Liver (tissue), 9 donors: ENCODE data around the gene POU2AF3. TPM values are rescaled to one million over a fixed set of nuclear protein-coding genes. Genes with fewer than 3 reads are reported as not detected.

ENCODE experiments used
- DNase-seq: peaks from one replicate; pipeline ENCODE4 v3.0.0-alpha.2; 2017; ENCODE audit warnings: low spot score
- H3K27ac ChIP-seq, 2 donors: one replicate each; pipeline ENCODE4 v1.7.0; 2013; ENCODE audit warnings: inconsistent platforms in 2 of 2, low read length in 2 of 2, control low read depth in 1 of 2, low read depth in 1 of 2, mild to moderate bottlenecking in 1 of 2
- H3K27me3 ChIP-seq, 4 donors: one replicate each; pipeline versions ENCODE4 v1.6.1 to v1.7.0; 2013; ENCODE audit warnings: low read length in 3 of 4, inconsistent platforms in 1 of 4, mild to moderate bottlenecking in 1 of 4, moderate library complexity in 1 of 4; ENCODE audit not compliant: control insufficient read depth in 4 of 4, insufficient read depth in 4 of 4
- H3K36me3 ChIP-seq, 4 donors: one replicate each; pipeline versions ENCODE4 v1.6.1 to v1.7.0; 2013; ENCODE audit warnings: low read length in 3 of 4, mild to moderate bottlenecking in 3 of 4, low read depth in 1 of 4, moderate library complexity in 1 of 4; ENCODE audit not compliant: control insufficient read depth in 4 of 4, insufficient read depth in 3 of 4
- H3K4me1 ChIP-seq, 4 donors: one replicate each; pipeline versions ENCODE4 v1.6.1 to v1.7.0; 2013; ENCODE audit warnings: low read length in 3 of 4, mild to moderate bottlenecking in 3 of 4, moderate library complexity in 1 of 4; ENCODE audit not compliant: control insufficient read depth in 4 of 4, insufficient read depth in 4 of 4
- H3K4me3 ChIP-seq, 3 donors: one replicate each; pipeline versions ENCODE4 v1.6.1 to v1.7.0; 2013; ENCODE audit warnings: low read length in 3 of 3, control low read depth in 1 of 3, low read depth in 1 of 3, mild to moderate bottlenecking in 1 of 3
- H3K9ac ChIP-seq, 2 donors: one replicate each; pipeline ENCODE4 v1.7.0; 2013; ENCODE audit warnings: low read length in 2 of 2, mild to moderate bottlenecking in 2 of 2, moderate library complexity in 2 of 2, control low read depth in 1 of 2, low read depth in 1 of 2
- H3K9me3 ChIP-seq, 4 donors: one replicate each; pipeline versions ENCODE4 v1.6.1 to v1.7.0; 2013; ENCODE audit warnings: low read length in 3 of 4; ENCODE audit not compliant: control insufficient read depth in 4 of 4
- EGR1 ChIP-seq, 2 donors: IDR thresholded peaks; 2 replicates each; pipeline ENCODE4 v1.6.1; 2016 to 2018; ENCODE audit warnings: antibody characterized with exemption in 2 of 2, low read depth in 2 of 2
- FOXA2 ChIP-seq: IDR thresholded peaks from 2 replicates; pipeline ENCODE4 v1.6.1; 2016; ENCODE audit warnings: antibody characterized with exemption
- GABPA ChIP-seq, 2 donors: IDR thresholded peaks in 1 of 2; conservative IDR thresholded peaks in 1 of 2; 2 replicates each; pipeline ENCODE4 v1.6.1; 2016; ENCODE audit warnings: antibody characterized with exemption in 2 of 2, mild to moderate bottlenecking in 1 of 2, moderate library complexity in 1 of 2
- HNF4A ChIP-seq, 2 donors: conservative IDR thresholded peaks; 2 replicates each; pipeline ENCODE4 v1.6.1; 2016; ENCODE audit warnings: antibody characterized with exemption in 2 of 2, mild to moderate bottlenecking in 2 of 2
- HNF4G ChIP-seq: IDR thresholded peaks from 2 replicates; pipeline ENCODE4 v1.6.1; 2016; ENCODE audit warnings: antibody characterized with exemption
- JUND ChIP-seq, 2 donors: IDR thresholded peaks; 2 replicates each; pipeline ENCODE4 v1.6.1; 2016; ENCODE audit warnings: antibody characterized with exemption in 2 of 2
- NR2F2 ChIP-seq: IDR thresholded peaks from 2 replicates; pipeline ENCODE4 v1.6.1; 2016; ENCODE audit warnings: antibody characterized with exemption
- RAD21 ChIP-seq, 2 donors: IDR thresholded peaks; 2 replicates each; pipeline ENCODE4 v1.6.1; 2016; ENCODE audit warnings: antibody characterized with exemption in 2 of 2, mild to moderate bottlenecking in 2 of 2
- RXRA ChIP-seq, 2 donors: IDR thresholded peaks; 2 replicates each; pipeline ENCODE4 v1.6.1; 2017 to 2018; ENCODE audit warnings: antibody characterized with exemption in 2 of 2, mild to moderate bottlenecking in 1 of 2
- SP1 ChIP-seq: IDR thresholded peaks from 2 replicates; pipeline ENCODE4 v1.6.1; 2018; ENCODE audit warnings: antibody characterized with exemption, mild to moderate bottlenecking
- TAF1 ChIP-seq: conservative IDR thresholded peaks from 2 replicates; pipeline ENCODE4 v1.6.1; 2016; ENCODE audit warnings: antibody characterized with exemption, mild to moderate bottlenecking
- YY1 ChIP-seq: IDR thresholded peaks from 2 replicates; pipeline ENCODE4 v1.6.1; 2016; ENCODE audit warnings: antibody characterized with exemption, mild to moderate bottlenecking
- WGBS: extraction: QIAGEN DNeasy Blood & Tissue Kit; methylation state at CpG from one replicate; pipeline ENCODE4 v1.1.7; 2013; 5-methylcytosine and 5-hydroxymethylcytosine counted together
- polyA plus RNA-seq, 2 donors: library from polyadenylated mRNA; stranded (reverse) in 1 of 2; unstranded in 1 of 2; fragments of 200-250 nt in 1 of 2; fragments of >200 nt in 1 of 2; fragmentation: Nextera tagmentation in 1 of 2; extraction: Ambion mirVana in 1 of 2; gene quantifications; one replicate each; pipeline versions ENCODE4 v1.2.1 to v1.2.3, GENCODE V29; 2013 to 2015
- total RNA-seq, 2 donors: library from RNA; depleted of rRNA; stranded (reverse); fragments of >200 nt; gene quantifications; one replicate each; pipeline ENCODE4 v1.2.3, GENCODE V29; 2014
- TF ChIP-seq, protein P1 (sequence below): IDR thresholded peaks from 2 replicates; pipeline ENCODE4 v1.6.1; 2016; ENCODE audit warnings: antibody characterized with exemption
- TF ChIP-seq, protein P2 (sequence below): IDR thresholded peaks from 2 replicates; pipeline ENCODE4 v1.6.1; 2016; ENCODE audit warnings: antibody characterized with exemption
- TF ChIP-seq, protein P3 (sequence below): fragments of 150-350 bp; IDR thresholded peaks from 2 replicates; pipeline ENCODE4 v1.5.1; 2017; ENCODE audit warnings: improper control_type of control experiment, low read depth, low read length; ENCODE audit not compliant: missing input control
- TF ChIP-seq, protein P4 (sequence below): IDR thresholded peaks from 2 replicates; pipeline ENCODE4 v1.6.1; 2016; ENCODE audit warnings: antibody characterized with exemption, mild to moderate bottlenecking
- donor health status: healthy.
- donor health status: healthy.
- donor health status: healthy.
- donor health status: healthy.
- donor health status: healthy.

Gene POU2AF3
- total and polyA plus RNA-seq, 4 donors: 0.17 to 0.68 (median 0.49) TPM

DNA sequence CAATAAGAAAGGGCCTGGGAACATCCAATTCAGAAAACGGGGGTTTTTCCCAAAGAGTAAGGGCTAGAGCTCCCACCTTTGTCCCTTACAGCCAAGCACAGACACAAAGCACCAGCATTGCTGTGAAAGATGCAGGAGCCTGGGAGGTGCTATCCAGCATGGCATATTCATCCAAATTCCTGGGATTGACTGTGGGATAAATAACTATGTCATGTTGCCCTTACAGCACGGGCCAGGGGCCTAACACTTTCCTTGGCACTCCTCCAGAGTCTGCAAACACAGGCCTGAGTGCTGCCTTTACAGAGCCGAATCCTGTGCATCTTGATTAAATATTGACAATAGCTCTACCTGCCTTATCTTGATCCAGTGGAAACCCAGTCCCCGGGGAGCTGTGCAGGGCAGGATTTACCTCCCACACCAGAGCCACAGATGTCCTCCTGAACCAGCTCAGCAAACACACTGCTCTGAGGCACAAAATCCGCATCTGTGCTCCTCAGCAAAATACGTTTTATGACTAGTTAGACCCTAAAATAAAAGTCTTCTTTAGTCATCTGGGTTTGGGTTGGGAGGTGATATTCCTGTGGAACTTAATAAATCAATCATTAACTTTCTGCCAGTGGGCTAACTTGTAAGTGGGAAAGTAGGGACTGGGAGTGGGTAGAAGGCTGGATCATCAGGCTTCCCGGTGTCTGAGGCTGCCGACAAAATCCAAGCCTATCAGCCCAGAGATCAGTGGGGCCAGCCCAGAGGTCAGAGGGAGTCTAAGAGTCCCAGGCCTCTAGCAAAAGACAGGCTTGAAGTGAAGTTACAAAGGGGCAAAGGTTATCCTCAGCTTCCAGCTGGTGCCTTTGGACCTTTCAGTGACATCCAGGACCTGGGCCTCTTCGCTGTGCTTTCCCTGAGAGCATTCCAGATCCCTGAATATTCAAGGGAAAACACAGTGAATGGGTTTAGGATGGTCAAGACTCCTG, 36.5 kb downstream of the POU2AF3 start (continued):
- TF ChIP-seq, protein P1, sequence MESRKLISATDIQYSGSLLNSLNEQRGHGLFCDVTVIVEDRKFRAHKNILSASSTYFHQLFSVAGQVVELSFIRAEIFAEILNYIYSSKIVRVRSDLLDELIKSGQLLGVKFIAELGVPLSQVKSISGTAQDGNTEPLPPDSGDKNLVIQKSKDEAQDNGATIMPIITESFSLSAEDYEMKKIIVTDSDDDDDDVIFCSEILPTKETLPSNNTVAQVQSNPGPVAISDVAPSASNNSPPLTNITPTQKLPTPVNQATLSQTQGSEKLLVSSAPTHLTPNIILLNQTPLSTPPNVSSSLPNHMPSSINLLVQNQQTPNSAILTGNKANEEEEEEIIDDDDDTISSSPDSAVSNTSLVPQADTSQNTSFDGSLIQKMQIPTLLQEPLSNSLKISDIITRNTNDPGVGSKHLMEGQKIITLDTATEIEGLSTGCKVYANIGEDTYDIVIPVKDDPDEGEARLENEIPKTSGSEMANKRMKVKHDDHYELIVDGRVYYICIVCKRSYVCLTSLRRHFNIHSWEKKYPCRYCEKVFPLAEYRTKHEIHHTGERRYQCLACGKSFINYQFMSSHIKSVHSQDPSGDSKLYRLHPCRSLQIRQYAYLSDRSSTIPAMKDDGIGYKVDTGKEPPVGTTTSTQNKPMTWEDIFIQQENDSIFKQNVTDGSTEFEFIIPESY: peak; percentile 76
- TF ChIP-seq, protein P2, sequence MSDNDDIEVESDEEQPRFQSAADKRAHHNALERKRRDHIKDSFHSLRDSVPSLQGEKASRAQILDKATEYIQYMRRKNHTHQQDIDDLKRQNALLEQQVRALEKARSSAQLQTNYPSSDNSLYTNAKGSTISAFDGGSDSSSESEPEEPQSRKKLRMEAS: peak; percentile 97
- TF ChIP-seq YY1 (peak; percentile 80), HNF4G (peak; percentile 52), GABPA (IDR thresholded peaks at IDR 0.05 in 1 of 2, conservative IDR thresholded peaks at IDR 0.05 in 1 of 2) (peak in 1 of 2 donors; percentile 48)
- TF ChIP-seq, protein P3, sequence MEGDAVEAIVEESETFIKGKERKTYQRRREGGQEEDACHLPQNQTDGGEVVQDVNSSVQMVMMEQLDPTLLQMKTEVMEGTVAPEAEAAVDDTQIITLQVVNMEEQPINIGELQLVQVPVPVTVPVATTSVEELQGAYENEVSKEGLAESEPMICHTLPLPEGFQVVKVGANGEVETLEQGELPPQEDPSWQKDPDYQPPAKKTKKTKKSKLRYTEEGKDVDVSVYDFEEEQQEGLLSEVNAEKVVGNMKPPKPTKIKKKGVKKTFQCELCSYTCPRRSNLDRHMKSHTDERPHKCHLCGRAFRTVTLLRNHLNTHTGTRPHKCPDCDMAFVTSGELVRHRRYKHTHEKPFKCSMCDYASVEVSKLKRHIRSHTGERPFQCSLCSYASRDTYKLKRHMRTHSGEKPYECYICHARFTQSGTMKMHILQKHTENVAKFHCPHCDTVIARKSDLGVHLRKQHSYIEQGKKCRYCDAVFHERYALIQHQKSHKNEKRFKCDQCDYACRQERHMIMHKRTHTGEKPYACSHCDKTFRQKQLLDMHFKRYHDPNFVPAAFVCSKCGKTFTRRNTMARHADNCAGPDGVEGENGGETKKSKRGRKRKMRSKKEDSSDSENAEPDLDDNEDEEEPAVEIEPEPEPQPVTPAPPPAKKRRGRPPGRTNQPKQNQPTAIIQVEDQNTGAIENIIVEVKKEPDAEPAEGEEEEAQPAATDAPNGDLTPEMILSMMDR: no peak

DNA sequence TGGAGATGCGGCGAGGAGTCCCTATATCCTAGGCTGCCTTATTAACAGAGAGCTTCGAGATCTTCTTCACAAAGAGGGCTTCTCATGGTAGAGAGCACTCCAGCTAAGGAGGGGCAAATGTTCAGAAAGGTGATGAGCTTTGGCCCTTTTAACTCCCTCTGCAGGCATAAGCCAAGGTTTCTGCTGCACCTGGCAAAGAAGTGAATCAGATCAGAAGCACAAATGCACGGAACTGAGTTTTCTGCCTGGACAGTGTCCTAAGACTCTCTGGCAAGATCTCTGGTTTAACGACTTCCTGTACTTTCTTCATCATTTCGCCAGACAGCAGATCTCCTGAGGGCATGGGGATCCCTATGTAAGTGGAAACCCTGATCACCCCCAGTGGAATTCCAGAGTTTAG, 37.2 kb downstream of the POU2AF3 start:
- H3K9ac ChIP-seq: no peak overlapping the region
- no peaks in the 10 kb centered on the region for H3K27me3 ChIP-seq
- H3K27ac ChIP-seq: peak overlapping the region; percentile 0 to 58
- no peaks in the 10 kb centered on the region for H3K9me3 ChIP-seq
- TF ChIP-seq, protein P1: no peak
- TF ChIP-seq, protein P2: no peak
- TF ChIP-seq HNF4G: no peak
- TF ChIP-seq EGR1 (IDR thresholded peaks at IDR 0.05; ENCODE audit: low read depth in 2 of 2): no peak
- TF ChIP-seq, protein P4, sequence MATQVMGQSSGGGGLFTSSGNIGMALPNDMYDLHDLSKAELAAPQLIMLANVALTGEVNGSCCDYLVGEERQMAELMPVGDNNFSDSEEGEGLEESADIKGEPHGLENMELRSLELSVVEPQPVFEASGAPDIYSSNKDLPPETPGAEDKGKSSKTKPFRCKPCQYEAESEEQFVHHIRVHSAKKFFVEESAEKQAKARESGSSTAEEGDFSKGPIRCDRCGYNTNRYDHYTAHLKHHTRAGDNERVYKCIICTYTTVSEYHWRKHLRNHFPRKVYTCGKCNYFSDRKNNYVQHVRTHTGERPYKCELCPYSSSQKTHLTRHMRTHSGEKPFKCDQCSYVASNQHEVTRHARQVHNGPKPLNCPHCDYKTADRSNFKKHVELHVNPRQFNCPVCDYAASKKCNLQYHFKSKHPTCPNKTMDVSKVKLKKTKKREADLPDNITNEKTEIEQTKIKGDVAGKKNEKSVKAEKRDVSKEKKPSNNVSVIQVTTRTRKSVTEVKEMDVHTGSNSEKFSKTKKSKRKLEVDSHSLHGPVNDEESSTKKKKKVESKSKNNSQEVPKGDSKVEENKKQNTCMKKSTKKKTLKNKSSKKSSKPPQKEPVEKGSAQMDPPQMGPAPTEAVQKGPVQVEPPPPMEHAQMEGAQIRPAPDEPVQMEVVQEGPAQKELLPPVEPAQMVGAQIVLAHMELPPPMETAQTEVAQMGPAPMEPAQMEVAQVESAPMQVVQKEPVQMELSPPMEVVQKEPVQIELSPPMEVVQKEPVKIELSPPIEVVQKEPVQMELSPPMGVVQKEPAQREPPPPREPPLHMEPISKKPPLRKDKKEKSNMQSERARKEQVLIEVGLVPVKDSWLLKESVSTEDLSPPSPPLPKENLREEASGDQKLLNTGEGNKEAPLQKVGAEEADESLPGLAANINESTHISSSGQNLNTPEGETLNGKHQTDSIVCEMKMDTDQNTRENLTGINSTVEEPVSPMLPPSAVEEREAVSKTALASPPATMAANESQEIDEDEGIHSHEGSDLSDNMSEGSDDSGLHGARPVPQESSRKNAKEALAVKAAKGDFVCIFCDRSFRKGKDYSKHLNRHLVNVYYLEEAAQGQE: no peak
- TF ChIP-seq HNF4A (conservative IDR thresholded peaks at IDR 0.05): no peak
- TF ChIP-seq FOXA2: no peak
- TF ChIP-seq, protein P3: no peak
- no peak for TF ChIP-seq GABPA (IDR thresholded peaks at IDR 0.05 in 1 of 2, conservative IDR thresholded peaks at IDR 0.05 in 1 of 2)
- no peak for TF ChIP-seq SP1
- TF ChIP-seq JUND (IDR thresholded peaks at IDR 0.05): no peak
- TF ChIP-seq TAF1: no peak
- TF ChIP-seq NR2F2: no peak
- no peak for TF ChIP-seq RXRA (IDR thresholded peaks at IDR 0.05)
- TF ChIP-seq YY1: no peak
- no peak for TF ChIP-seq RAD21 (IDR thresholded peaks at IDR 0.05)
- 56% methylated on average over 6 of the region's 6 CpGs for WGBS
- H3K4me1 ChIP-seq: peaks cover 14 to 52% (median 42%) of the 10 kb centered on the region in 4 donors
- DNase-seq: no peak
- H3K36me3 ChIP-seq: no peaks in the 10 kb centered on the region
- no peak overlapping the region for H3K4me3 ChIP-seq
